HG03135 (cell line): ENCODE measurements around the gene SRCIN1.
"Not testable (repeated sequence)": the region's sequence is repeated elsewhere in the genome, so short reads cannot be mapped to it uniquely, and the experiment has no call there.

Source experiments
- ATAC-seq: cut with Tn5 transposase; IDR thresholded peaks from one replicate; pipeline ENCODE4 v1.9.1; 2021; ENCODE audit warnings: mild to moderate bottlenecking, moderate library complexity; ENCODE audit not compliant: unreplicated experiment

Gene SRCIN1

GRCh38 chr17:38485681-38486298 is 120.0 kb downstream of the SRCIN1 start:
- ATAC-seq: not testable (repeated sequence)

GRCh38 chr17:38485146-38485468 is 120.6 kb downstream of the SRCIN1 start:
- ATAC-seq: no peak

- not testable (repeated sequence) for ATAC-seq
Measured at GRCh38 chr17:38484242-38485145, 121.3 kb downstream of the SRCIN1 start.

DNA sequence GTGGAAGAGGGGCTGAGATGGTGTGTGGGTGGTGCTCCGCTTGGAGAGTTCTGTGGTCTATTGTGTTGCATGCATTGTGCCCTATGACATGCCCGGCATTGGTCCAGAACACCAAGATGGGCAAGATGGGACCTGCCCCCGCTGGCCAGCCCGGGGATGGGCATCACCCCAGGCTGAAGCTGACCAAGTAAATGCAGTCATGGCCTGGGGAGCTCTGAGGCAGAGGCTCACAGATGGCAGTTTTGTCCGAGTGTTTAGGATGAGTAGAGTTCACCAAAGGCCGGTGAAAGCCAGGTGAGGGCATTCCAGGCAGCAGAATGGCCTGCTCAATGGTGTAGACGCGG is 123.1 kb downstream of the SRCIN1 start:
- ATAC-seq: not testable (repeated sequence)

DNA sequence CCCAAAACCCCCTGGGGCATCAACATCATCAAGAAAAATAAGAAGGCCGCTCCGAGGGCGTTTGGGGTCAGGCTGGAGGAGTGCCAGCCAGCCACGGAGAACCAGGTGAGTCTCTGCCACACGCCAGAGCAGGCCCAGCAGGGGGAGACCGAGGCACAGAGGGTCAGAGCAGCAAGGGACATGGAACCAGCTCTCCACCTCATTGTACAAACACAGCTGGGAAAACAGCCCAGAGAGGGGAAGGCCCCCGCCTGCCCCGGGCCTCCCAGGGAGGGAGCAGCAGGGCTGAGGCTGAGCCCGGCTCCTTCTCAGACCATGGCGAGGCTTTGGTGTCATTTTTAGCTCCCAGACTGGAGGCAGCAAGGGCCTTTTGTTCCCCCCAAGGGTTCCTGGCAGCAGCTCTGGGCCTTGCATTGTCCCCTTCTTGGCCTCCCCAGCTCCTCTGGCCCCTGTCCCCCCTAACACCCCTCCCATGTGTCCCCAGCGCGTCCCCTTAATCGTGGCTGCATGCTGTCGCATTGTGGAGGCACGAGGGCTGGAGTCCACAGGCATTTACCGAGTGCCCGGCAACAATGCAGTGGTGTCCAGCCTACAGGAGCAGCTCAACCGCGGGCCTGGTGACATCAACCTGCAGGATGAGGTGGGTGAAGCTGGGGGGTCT is 123.6 kb downstream of the SRCIN1 start:
- not testable (repeated sequence) for ATAC-seq
